Middle frontal gyrus (tissue), 1 donor: ENCODE data around the gene C1orf159.
"Not testable (repeated sequence)": the region's sequence is repeated elsewhere in the genome, so short reads cannot be mapped to it uniquely, and the experiment has no call there.

Experiments used
- DNase-seq: peaks from one replicate; pipeline ENCODE4 v3.0.0-alpha.2; 2015; ENCODE audit warnings: low spot score; ENCODE audit errors: extremely low spot score

Gene C1orf159

DNA sequence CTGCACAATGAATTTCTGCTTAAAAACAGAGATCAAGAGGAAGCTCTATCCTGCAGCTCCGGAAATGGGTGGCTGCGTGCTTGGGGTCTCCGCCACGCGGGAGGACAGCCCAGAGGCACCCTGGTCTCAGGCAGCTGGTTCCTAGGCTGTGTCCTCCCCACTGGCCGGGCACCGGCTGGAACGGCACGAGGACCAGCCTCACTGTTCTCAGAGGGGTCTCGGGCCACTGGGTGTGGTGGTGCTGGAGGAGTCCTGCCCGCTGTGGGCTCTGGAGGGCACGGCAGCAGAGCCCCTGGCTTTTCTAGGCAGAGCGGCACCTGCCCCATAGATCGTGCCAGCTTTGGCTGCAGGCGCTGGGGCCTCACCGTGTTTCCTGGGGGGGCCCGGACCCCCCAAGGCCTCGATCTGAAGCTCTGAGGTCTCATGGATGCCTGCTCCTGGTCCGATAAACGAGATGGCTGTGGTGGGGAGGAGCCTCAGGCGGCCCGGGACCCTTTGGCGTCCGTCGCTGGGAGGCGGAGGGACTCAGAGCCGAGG, 33.6 kb downstream of the C1orf159 start:
- no peak for DNase-seq

GRCh38 chr1:1081311-1082238, 34.3 kb downstream of the C1orf159 start:
- no peak for DNase-seq

- no peak for DNase-seq
Measured at GRCh38 chr1:1080951-1081310, 35.0 kb downstream of the C1orf159 start.

- no peak for DNase-seq
Measured at GRCh38 chr1:1080122-1080757, 35.6 kb downstream of the C1orf159 start.

DNA sequence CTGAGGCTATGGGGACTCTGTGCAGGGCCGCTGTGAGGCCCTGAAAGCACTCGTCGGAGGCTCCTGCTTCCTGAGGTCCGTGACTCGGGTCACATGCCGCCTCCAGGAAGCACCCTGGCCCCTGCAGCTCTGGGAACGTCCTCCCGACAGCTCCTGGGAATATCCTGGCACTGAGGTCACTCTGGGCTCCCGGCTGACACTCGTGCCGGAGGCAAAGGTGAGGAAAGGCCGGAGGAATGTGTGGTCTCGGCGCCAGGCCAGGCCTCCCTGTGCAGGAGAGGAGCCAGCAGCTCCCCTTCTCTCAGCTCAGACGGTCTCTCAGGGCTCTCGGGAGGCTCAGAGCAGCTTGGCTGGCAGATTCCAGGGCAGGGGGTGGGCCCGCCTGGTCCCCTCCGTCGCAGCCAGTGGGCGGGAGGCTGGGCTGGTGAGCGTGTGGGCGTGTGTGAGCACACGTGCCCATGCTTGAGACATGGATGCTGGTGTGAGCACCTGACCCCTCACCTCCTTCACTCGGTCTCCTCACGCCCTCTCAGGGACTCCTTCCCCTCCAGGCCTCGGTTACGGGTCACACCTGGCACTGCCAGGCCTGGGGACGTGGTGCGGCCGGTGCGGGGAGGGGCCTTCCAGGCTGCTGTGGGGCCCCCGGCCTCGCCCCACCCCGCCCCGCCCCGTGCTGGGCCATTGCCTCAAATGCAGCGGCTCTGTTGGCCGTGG, 36.3 kb downstream of the C1orf159 start:
- no peak for DNase-seq

GRCh38 chr1:1077396-1077795, 38.5 kb downstream of the C1orf159 start:
- not testable (repeated sequence) for DNase-seq

DNA sequence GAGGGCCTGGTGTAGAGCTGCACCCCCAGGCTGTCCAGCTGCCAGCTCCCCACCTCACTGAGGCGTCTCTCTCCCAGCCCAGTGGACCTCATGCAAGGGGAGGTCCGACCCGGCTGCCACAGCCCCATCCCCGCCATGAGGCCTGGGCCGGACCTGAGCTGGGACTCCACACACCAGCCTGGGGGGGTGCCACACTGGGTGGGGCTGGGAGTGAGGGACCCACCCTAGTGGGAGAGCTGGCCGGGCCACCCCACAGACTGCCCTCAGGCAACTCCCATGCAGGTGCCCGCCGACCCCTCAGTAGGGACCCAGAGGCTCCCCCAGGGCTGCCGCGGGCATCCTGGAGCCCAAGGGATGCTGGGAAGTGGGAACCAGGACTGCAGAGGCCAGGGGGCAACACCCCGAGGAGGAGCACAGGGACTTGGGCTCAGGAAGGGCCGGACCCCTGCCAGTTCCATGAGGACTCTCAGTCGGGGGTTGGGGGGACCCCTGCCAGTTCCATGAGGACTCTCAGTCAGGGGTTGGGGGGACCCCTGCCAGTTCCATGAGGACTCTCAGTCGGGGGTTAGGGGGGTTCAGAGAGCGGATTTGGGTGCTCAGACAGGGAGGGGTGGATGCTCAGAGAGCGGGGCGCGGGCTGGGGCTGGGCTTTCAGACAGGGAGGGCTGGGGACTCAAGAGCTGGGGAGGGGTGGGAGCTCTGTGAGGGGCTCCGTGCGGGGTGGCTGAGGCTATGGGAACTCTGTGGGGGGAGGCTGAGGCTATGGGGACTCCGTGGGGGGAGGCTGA, 40.5 kb downstream of the C1orf159 start:
- DNase-seq = no peak

DNA sequence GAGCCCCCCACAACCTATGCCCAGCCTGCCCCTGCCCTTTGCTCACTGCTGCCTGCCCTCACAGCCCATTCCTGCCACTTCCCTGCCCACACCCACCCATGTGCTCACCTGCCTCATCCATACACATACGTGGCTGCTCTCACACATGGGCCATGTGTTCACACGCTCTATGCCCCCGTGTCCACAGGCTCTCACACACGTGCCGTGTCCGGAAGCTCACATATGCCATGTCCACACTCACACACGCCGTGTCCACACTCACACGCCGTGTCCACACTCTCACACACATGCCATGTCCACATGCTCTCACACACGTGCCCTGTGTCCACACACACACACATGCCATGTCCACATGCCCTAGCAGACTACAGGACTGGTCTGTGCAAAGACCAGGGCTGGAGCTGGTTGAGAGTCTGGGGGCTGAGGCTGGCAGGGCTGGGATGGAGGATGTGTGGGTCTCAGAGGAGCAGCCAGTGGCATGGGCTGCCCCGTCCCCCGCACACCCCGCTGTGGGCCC, 41.2 kb downstream of the C1orf159 start:
- no peak for DNase-seq

DNA sequence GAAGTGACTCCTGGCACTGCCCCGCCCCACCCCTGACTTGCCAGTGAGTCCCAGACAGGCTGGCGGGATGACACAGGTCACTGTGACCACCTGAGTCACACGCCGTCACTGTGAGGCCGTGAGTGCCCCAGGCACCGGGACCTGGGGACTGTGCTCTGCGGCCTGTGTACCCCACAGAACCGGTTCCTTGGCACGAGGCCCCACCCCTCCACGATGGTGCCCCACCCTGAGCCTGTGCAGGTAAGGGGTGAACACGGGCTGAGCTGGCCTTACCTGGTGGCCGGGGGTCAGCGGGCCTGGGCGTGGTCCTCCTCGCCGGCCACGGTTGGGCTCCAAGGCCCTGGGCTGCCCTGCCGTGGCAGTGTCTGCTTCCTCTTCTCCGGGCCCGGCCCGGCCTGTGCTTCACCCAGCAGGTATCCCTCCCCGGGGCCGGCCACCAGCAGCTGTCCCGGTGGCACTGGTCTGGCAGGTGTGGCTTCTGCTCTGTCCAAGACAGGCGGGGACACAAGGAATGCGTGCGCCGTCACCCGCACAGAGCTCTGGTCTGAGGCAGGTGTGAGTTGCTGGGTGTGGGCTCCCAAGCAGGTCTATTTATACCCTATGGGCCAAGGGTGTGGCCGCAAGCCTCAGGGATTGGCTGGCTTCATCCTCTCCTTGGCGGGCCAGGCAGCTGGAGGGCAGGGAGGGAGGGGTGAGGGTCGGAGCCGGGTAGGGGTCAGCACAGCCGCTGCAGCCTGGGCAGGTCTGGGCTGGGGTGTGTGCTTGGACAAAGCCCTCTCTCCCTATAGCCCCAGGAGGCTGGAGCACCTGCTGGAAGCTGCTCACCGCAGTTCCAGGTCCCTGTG, 41.9 kb downstream of the C1orf159 start, which contains the start of gene RNF223:
Gene RNF223 (minus strand): TSS at position 564 of the 845 bp plus-strand sequence. CDS start 1,740 bp downstream, outside the sequence.
- DNase-seq = no peak

DNA sequence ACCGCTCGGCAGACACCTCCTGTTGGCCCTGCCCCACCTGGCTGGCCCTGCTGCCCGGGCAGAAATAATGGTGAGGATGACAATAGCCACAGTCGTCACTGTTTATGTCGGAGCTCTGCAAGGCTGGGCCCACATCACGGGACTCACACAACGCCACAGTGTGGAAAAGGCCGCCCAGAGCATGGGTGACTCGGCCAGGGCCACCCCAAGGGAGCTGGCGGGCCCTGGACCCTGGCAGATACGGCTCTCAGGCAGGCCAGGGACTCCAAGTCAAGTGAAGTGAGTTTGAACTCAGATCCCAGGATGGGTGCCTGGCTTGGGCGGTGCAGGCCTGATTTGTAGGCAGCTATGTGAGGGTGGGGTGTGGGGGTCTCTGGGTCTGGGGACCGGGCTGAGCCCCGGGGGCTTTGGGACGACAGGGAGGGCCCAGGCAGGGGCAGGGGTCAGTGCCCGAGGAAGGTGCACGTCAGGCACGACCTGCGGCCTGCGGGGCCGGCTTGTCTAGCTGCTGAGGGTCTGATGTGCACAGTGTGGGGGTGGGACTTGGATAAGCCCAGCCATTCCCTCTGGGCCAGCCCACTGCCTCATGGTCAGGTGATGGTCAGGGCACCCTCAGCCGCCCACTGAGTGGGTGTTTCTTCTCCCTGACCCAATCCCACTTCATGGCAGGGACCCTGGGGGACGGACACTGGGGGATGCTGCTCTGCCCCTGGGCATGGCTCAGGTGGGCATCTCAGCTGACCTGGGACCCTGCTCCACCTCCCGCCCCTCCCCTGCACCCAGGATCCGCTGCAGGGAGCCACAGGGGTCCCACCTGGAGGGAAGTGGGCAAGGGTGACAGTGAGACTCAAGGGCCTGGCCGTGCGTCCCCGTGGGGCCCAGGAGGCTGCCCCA, 42.8 kb downstream of the C1orf159 start:
- no peak for DNase-seq

DNA sequence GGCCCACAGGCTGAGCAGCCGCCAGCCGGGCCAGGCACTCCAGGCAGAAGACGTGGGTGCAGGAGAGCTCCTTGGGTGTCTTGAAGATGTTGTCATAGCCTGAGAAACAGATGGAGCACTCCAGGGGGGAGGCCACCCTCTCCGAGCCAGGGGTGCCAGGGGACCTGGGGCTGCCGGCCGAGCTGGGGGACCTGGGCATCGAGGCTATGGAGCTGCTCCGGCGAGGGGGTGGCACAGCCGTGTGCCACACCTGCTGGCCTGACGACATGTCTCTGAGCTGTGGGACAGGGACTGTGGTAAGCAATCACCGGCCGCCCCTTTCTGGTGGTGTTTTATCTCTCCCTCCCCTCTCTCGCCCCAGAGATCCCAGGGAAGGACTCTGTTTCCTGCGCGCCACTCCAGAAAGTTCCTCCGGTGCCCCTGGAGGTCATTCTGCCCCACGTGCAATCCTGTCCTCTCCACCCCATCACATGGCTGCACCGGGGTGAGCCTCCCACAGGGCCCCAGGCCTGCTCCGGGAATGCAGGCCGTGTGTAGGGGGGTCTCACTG, 43.5 kb downstream of the C1orf159 start:
- no peak for DNase-seq

- no peak for DNase-seq
Measured at GRCh38 chr1:1071486-1072298, 44.2 kb downstream of the C1orf159 start.

DNA sequence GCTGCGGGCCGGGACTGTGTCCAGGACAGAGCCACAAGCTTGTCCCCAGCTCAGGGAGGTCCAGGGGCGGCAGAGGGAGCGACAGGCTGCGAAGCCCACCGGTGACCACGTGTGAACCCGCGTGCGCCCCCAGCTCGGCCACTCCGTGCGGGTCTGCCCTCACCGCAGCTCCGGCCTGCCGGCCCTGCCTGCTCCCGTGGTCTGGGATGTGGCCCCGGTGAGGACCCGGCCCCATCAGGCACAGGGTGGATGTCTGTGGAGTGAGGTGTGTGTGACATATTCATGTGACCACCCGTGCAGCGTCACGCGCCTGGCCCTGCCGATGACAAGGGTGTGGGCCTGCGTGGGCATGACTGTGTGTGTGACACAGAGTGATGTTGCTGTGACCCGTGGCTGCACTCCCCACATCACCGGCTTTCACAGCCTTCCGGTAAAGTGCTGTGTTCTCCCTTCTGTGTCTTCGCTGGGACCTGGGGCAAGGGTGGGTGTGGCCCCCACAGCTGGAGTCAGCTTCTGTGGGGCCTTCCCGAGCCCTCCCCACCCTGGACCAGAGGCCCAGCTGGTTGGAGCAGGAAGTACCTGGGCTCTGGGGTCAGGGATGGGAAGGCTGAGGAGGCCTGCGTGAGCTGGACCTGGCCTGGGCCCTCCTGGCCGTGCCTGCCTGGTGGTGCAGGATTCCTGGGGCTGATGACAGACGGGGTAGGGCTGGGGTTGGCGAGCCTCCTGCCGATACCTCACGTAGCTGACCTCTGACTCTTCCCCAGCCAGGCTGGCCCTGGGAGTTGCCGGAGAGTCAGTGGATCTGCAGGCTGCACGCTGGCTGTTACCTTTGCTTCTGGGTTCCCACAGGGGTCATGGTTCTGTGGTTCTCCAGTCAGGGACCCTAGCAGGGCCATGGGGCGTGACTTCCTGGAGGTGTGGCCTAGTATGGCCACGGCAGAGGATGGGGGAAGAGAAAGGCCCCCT, 45.9 kb downstream of the C1orf159 start:
- DNase-seq = no peak

DNA sequence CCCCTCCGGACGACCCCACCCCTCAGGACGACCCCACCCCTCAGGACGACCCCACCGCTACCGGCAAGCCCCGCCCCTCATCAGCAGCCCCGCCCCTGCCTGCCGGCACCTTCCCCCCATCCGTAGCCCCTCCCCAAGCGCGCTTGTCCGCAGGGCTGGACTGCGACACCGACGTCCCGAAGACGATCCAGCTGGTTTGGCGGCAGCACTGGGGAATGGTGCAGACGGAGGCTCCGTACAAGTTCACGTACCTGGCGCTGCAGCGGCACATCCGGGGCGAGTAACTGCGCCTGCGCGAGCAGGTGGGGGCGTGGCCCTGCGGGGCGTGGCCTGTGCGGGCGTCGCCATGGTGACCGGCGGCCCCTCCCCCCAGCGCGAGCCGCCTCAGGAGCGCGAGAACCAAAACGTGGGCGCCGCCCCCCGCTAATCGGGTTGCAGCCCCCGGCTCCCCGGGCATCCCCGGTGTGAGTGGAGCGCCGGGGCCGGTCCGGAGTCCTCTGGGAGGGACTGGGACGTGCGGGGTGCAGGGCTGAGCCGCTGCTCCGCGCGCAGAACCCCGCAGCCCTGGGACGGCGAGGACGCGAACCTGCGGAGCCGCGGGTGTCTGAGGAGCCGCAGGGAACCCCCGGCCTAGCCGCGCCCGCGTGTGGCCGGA, 46.7 kb downstream of the C1orf159 start:
- no peak for DNase-seq

GRCh38 chr1:1068517-1069055, 47.3 kb downstream of the C1orf159 start:
- DNase-seq = no peak
